Erythroblast (primary cell): ENCODE results near the gene RAC2.

ENCODE experiments used
- GATA1 ChIP-seq: IDR thresholded peaks from 2 replicates; pipeline ENCODE4 v1.6.1; 2011; ENCODE audit warnings: low read depth, mild to moderate bottlenecking, control low read depth, low read length, moderate library complexity
- POLR2A ChIP-seq: IDR thresholded peaks from 2 replicates; pipeline ENCODE4 v1.6.1; 2011; ENCODE audit warnings: mild to moderate bottlenecking, low read length

DNA sequence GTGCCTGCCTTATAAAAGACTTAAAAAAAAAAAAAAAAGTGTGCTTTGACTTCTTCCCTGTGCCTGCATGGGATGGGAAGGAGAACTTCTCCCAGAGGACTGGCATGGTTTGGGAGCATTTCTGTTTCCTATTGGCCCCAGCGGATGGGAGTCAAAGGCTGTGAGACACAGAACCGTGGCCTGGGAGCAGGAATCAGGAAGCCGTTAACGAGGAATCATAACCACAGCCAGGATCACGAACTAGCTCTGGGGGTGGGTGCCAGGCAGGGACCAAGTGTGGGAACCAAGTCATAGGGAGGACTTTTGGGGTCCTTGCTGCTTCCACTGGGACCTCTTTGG, 56.5 kb downstream of the RAC2 start:
- TF ChIP-seq POLR2A: no peak
- TF ChIP-seq GATA1: no peak
